WTC11 (cell line): ENCODE measurements around the gene LRIG3.

Experiments used
- ATF1 ChIP-seq: sonication (generic); formaldehyde crosslinking; IDR thresholded peaks from 2 replicates; pipeline ENCODE4 v1.8.1; 2023; ENCODE audit warnings: mild to moderate bottlenecking, moderate library complexity, missing genetic modification reagents
- CREB1 ChIP-seq: sonication (generic); formaldehyde crosslinking; IDR thresholded peaks from 2 replicates; pipeline ENCODE4 v1.8.0; 2023; ENCODE audit warnings: mild to moderate bottlenecking, missing genetic modification reagents
- CTCF ChIP-seq: fragments of 200-600 bp; IDR thresholded peaks from 2 replicates; pipeline ENCODE4 v1.8.0; 2022; ENCODE audit warnings: antibody characterized with exemption
- ELF4 ChIP-seq: sonication (generic); formaldehyde crosslinking; IDR thresholded peaks from 2 replicates; pipeline ENCODE4 v1.8.1; 2022; ENCODE audit warnings: low read depth, mild to moderate bottlenecking, moderate library complexity, missing genetic modification reagents
- FOXP4 ChIP-seq: sonication (generic); formaldehyde crosslinking; IDR thresholded peaks from 2 replicates; pipeline ENCODE4 v1.8.0; 2022; ENCODE audit warnings: mild to moderate bottlenecking, missing genetic modification reagents
- IRF1 ChIP-seq: sonication (generic); formaldehyde crosslinking; IDR thresholded peaks from 2 replicates; pipeline ENCODE4 v1.8.0; 2023; ENCODE audit warnings: missing genetic modification reagents
- KAT7 ChIP-seq: sonication (generic); formaldehyde crosslinking; IDR thresholded peaks from 2 replicates; pipeline ENCODE4 v1.8.1; 2023; ENCODE audit warnings: missing genetic modification reagents, mild to moderate bottlenecking, borderline replicate concordance
- MXD4 ChIP-seq: fragments of 250-450 bp; sonication (Bioruptor Pico); IDR thresholded peaks from 2 replicates; pipeline ENCODE4 v1.8.0; 2021; ENCODE audit warnings: mild to moderate bottlenecking, moderate library complexity, borderline replicate concordance
- RORB ChIP-seq: fragments of 250-450 bp; sonication (Bioruptor Pico); IDR thresholded peaks from 2 replicates; pipeline ENCODE4 v1.9.0; 2021; ENCODE audit warnings: mild to moderate bottlenecking
- TCF7 ChIP-seq: sonication (generic); formaldehyde crosslinking; IDR thresholded peaks from 2 replicates; pipeline ENCODE4 v1.8.0; 2022; ENCODE audit warnings: mild to moderate bottlenecking, low read depth, missing genetic modification reagents, moderate library complexity
- USF1 ChIP-seq: sonication (generic); formaldehyde crosslinking; IDR thresholded peaks from 2 replicates; pipeline ENCODE4 v1.8.0; 2022; ENCODE audit warnings: mild to moderate bottlenecking, missing genetic modification reagents

- TF ChIP-seq CTCF: no peak
- TF ChIP-seq TCF7 (CRISPR knock-in tag): no peak
- no peak for TF ChIP-seq USF1
- no peak for TF ChIP-seq FOXP4 (CRISPR knock-in tag)
- TF ChIP-seq CREB1 (CRISPR knock-in tag): no peak
- TF ChIP-seq RORB (CRISPR knock-in tag): no peak
- TF ChIP-seq ATF1 (CRISPR knock-in tag): no peak
- TF ChIP-seq IRF1 (CRISPR knock-in tag): no peak
- no peak for TF ChIP-seq ELF4 (CRISPR knock-in tag)
- no peak for TF ChIP-seq MXD4
- TF ChIP-seq KAT7 (CRISPR knock-in tag): no peak
Measured at GRCh38 chr12:58860056-58860787, 60.1 kb downstream of the LRIG3 start.
